ENCODE data around the gene SDCBP2. TPM values are rescaled to one million over a fixed set of nuclear protein-coding genes. Genes with fewer than 3 reads are reported as not detected.

Gene SDCBP2
- total and polyA plus RNA-seq, 11 donors = 0.65 to 4.2 (median 2.1) TPM

DNA sequence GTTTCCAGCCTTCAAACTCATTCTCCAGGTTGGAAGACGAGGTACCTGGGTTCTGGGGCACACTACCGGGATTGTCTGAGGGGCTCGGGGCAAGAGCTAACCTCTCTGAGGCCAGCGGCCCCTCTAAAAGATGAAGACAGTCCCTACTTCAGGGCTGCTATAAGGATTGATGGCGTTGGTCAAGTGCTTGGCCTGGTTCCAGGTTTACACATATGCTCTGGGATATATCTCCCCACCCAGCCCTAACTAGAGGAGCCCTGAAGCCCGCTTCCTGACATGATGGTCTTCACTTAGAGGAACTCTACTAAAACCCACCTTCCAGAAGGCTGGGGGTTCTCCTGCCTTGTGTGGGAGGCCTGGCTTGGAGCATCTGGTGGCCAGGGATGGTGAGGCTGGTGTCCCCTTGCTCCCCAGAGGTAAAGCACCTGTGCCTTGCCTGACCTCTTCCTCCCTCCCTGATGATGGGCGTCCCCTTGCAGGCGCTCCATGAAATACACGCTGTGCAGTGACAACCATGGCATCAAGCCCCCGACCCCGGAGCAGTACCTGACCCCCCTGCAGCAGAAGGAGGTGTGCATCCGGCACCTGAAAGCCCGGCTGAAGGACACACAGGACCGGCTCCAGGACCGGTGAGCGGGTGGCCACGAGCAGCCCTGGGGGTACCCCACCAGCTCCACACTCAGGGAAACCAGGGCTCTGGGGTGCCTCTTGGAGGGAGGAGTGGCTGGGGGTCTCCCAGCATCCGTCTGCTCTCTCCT lies 28.7 kb downstream of the SDCBP2 start:
- H3K27me3 ChIP-seq = no peaks in the 10 kb centered on the region
- peak overlapping the region in 1 of 12 donors; percentile 49 for H3K27ac ChIP-seq
- intact Hi-C loops (cut with DNase I) = no loop called here
- H3K9me3 ChIP-seq = no peaks in the 10 kb centered on the region
- TF ChIP-seq, protein P1, sequence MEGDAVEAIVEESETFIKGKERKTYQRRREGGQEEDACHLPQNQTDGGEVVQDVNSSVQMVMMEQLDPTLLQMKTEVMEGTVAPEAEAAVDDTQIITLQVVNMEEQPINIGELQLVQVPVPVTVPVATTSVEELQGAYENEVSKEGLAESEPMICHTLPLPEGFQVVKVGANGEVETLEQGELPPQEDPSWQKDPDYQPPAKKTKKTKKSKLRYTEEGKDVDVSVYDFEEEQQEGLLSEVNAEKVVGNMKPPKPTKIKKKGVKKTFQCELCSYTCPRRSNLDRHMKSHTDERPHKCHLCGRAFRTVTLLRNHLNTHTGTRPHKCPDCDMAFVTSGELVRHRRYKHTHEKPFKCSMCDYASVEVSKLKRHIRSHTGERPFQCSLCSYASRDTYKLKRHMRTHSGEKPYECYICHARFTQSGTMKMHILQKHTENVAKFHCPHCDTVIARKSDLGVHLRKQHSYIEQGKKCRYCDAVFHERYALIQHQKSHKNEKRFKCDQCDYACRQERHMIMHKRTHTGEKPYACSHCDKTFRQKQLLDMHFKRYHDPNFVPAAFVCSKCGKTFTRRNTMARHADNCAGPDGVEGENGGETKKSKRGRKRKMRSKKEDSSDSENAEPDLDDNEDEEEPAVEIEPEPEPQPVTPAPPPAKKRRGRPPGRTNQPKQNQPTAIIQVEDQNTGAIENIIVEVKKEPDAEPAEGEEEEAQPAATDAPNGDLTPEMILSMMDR (IDR thresholded peaks at IDR 0.05) = no peak
- TF ChIP-seq POLR2A (IDR thresholded peaks at IDR 0.05) = no peak
- peaks cover 0 to 28% (median 6%) of the 10 kb centered on the region in 9 donors for H3K36me3 ChIP-seq
- H3K4me3 ChIP-seq = no peak overlapping the region
- H3K4me1 ChIP-seq = peaks cover 0 to 9% (median 0%) of the 10 kb centered on the region in 12 donors
- DNase-seq = peak in 1 of 5 donors; percentile 8
- 93 to 97% (median 94%) methylated on average over 3 to 18 of the region's 18 CpGs for WGBS, 4 donors
- ATAC-seq = no peak

DNA sequence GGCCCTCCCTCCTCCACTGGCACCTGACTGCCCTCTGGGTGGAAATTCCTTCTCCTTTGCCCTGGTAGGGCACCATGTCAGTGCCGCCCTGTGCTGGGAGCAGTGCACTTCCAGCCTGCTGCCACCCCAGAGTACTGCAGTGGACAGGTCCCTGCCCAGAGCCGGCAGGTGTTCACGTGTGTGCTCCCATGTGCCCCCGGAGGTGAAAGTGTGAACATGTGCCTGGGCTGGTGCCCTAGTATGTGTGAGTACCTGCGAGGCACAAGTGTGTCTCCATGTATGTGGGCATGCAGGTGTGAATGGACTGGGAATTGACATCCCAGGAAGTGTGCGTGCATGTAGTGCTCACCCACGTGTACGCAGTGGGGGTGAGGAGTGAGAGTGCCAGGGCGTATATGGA lies 29.4 kb downstream of the SDCBP2 start:
- peak in 1 of 4 donors; percentile 8 for ATAC-seq
- TF ChIP-seq, protein P1 (IDR thresholded peaks at IDR 0.05) = no peak
- TF ChIP-seq POLR2A (IDR thresholded peaks at IDR 0.05) = no peak
- 77 to 93% (median 88%) methylated on average over 9 of the region's 9 CpGs for WGBS, 4 donors

DNA sequence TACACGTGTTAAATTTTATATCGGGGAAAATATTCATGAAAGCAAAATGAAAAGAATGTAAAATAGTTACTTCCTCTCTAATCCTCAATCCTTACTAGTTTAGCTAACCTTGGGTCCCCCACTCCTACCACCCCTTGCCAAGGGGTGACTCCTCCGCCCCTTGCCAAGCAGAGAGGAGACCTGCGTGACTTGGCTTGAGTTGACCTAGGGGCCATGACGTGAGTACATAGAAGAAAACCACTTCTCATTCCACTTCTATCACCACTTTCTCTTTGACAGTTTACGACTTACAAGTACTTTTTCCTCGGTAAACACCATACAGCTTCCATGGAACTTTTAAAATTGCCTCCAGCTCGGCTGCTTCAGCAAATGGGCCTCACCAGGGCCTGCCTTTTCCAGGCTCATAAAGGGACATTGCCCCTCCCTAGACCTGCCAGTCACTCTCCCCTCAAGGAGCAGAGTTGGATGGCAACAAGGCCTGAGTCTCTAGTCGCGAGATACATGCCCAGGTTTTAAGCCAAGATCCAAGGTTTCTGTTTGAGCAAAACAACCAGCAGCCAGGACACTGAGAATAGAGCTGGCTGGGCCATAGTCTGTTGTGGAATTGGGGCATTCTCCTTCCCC lies 29.9 kb downstream of the SDCBP2 start:
- no peak for DNase-seq
- intact Hi-C loops (cut with DNase I) = no loop called here
- no peak for ATAC-seq
- 87 to 94% (median 91%) methylated on average over 10 of the region's 10 CpGs for WGBS, 4 donors
- H3K4me3 ChIP-seq = no peak overlapping the region
- H3K27me3 ChIP-seq = no peaks in the 10 kb centered on the region
- no peaks in the 10 kb centered on the region for H3K9me3 ChIP-seq
- no peak overlapping the region for H3K27ac ChIP-seq
- peaks cover 0 to 9% (median 0%) of the 10 kb centered on the region in 12 donors for H3K4me1 ChIP-seq
- peaks cover 0 to 25% (median 4%) of the 10 kb centered on the region in 9 donors for H3K36me3 ChIP-seq
- no peak for TF ChIP-seq POLR2A (IDR thresholded peaks at IDR 0.05)
- TF ChIP-seq, protein P1 (IDR thresholded peaks at IDR 0.05) = no peak

More for the DNA sequence above, 29.4 kb downstream of the SDCBP2 start:
- Histone ChIP-seq H3K36me3 (peaks cover 0 to 25% (median 4%) of the 10 kb centered on the region in 9 donors), H3K4me3 (no peak overlapping the region), H3K27me3 (no peaks in the 10 kb centered on the region), H3K27ac (no peak overlapping the region), H3K4me1 (peaks cover 0 to 9% (median 0%) of the 10 kb centered on the region in 12 donors), H3K9me3 (no peaks in the 10 kb centered on the region)
- no peak for DNase-seq
- intact Hi-C loops (cut with DNase I) = no loop called here

DNA sequence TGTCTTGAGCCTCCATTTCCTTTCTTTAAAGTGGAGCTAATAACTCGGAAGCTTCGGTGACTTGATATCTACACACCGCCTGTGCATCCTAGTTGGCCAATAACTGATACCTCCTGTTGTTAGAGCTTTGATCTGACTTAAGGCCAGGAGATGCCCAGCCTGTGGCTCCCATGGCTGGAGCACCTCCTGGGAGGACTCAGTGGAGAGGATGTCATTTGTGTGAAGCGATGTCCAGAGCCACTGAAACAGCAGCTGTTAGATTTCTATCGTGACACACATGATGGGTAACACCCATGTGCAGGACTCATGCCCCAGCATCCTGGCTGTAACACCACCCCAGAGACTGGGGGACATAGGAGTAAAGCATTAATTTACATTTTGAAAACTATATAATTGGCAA lies 30.8 kb downstream of the SDCBP2 start:
- H3K9me3 ChIP-seq = no peaks in the 10 kb centered on the region
- no peak overlapping the region for H3K4me3 ChIP-seq
- H3K4me1 ChIP-seq = peaks cover 0 to 9% (median 0%) of the 10 kb centered on the region in 12 donors
- TF ChIP-seq POLR2A (IDR thresholded peaks at IDR 0.05) = no peak
- TF ChIP-seq, protein P1 (IDR thresholded peaks at IDR 0.05) = no peak
- intact Hi-C loops (cut with DNase I) = no loop called here
- DNase-seq (no peak), ATAC-seq (no peak)
- H3K27me3 ChIP-seq = no peaks in the 10 kb centered on the region
- 82 to 90% (median 89%) methylated on average over 5 of the region's 5 CpGs for WGBS, 4 donors
- H3K27ac ChIP-seq = no peak overlapping the region
- H3K36me3 ChIP-seq = peaks cover 0 to 25% (median 4%) of the 10 kb centered on the region in 9 donors

Data from heart left ventricle (tissue), 16 donors.